ENCODE measurements around the gene DACH1.

DACH1 gene

DNA sequence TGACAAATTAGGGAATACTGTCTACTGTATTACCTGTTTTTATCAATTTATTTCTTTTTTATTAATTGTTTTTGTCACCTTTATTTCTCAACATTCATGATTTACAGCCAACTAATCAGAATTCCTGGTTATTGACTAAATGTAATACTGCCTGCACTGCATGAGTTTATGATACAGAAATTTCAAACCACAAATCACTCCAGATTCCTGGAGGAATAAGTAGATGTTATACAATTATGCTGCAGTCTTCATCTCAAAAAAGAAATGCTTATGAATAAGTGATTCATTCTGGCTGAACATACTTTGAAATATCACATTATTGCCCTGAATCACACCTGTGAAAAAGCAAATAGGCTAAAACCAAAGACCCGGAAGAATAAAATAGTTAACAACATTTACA lies 249.7 kb downstream of the DACH1 start:
- no peak overlapping the region for H3K4me3 ChIP-seq (ENCODE audit: low read depth, low read length)
- no peak for TF ChIP-seq CTCF (IDR thresholded peaks at IDR 0.05; ENCODE audit: control insufficient read depth, extremely low read depth, insufficient read depth)
- no peak for DNase-seq (ENCODE audit: low read depth)

GRCh38 chr13:71613066-71613745 lies 253.8 kb downstream of the DACH1 start:
- H3K4me3 ChIP-seq (ENCODE audit: low read depth, low read length): no peak overlapping the region
- no peak for DNase-seq (ENCODE audit: low read depth)
- TF ChIP-seq CTCF (IDR thresholded peaks at IDR 0.05; ENCODE audit: control insufficient read depth, extremely low read depth, insufficient read depth): no peak

GRCh38 chr13:71611292-71611691 lies 255.7 kb downstream of the DACH1 start:
- TF ChIP-seq CTCF (IDR thresholded peaks at IDR 0.05; ENCODE audit: control insufficient read depth, extremely low read depth, insufficient read depth): no peak

GRCh38 chr13:71610876-71611275 lies 256.1 kb downstream of the DACH1 start:
- no peak for DNase-seq (ENCODE audit: low read depth)
- no peak overlapping the region for H3K4me3 ChIP-seq (ENCODE audit: low read depth, low read length)
- no peak for TF ChIP-seq CTCF (IDR thresholded peaks at IDR 0.05; ENCODE audit: control insufficient read depth, extremely low read depth, insufficient read depth)

More at GRCh38 chr13:71611292-71611691, 255.7 kb downstream of the DACH1 start:
- no peak overlapping the region for H3K4me3 ChIP-seq (ENCODE audit: low read depth, low read length)
- DNase-seq (ENCODE audit: low read depth): no peak

DNA sequence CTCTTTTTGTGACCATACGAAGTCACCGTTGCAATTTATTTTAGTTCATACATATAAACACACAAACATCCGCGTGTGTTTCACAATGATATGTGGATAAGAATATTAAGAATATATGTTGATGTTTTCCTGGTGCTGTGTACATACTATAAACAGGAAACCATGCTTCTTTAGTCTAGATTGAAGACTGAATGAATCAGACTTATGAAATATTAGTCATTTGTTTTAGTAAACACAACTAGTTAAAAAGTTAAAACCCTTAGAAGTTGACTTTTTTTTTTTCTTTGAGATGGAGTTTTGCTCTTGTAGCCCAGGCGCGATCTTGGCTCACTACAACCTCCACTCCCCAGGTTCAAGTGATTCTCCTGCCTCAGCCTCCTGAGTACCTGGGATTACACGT lies 257.7 kb downstream of the DACH1 start:
- no peak for DNase-seq (ENCODE audit: low read depth)
- H3K4me3 ChIP-seq (ENCODE audit: low read depth, low read length): no peak overlapping the region
- TF ChIP-seq CTCF (IDR thresholded peaks at IDR 0.05; ENCODE audit: control insufficient read depth, extremely low read depth, insufficient read depth): no peak

- no peak overlapping the region for H3K4me3 ChIP-seq (ENCODE audit: low read depth, low read length)
- no peak for TF ChIP-seq CTCF (IDR thresholded peaks at IDR 0.05; ENCODE audit: control insufficient read depth, extremely low read depth, insufficient read depth)
- no peak for DNase-seq (ENCODE audit: low read depth)
These were observed 259.4 kb downstream of the DACH1 start for GRCh38 chr13:71607575-71607974.

GRCh38 chr13:71606818-71607217 lies 260.2 kb downstream of the DACH1 start:
- no peak overlapping the region for H3K4me3 ChIP-seq (ENCODE audit: low read depth, low read length)
- no peak for TF ChIP-seq CTCF (IDR thresholded peaks at IDR 0.05; ENCODE audit: control insufficient read depth, extremely low read depth, insufficient read depth)
- DNase-seq (ENCODE audit: low read depth): no peak
